ENCODE results near the gene FNIP2. TPM values are rescaled to one million over a fixed set of nuclear protein-coding genes. Genes with fewer than 3 reads are reported as not detected.

FNIP2 gene
- total RNA-seq, 3 donors from 2014 or later = 61.8 to 94.1 (median 73.4) TPM

GRCh38 chr4:158809611-158810486 is 41.0 kb downstream of the FNIP2 start:
- no peak overlapping the region for H3K4me3 ChIP-seq
- ATAC-seq = peak; percentile 78
- intact Hi-C loops (cut with DNase I, micrococcal nuclease) = no loop called here

GRCh38 chr4:158810487-158811215 is 41.8 kb downstream of the FNIP2 start:
- Histone ChIP-seq H3K4me3 (no peak overlapping the region), H3K4me1 (ENCODE audit: low read depth) (peaks cover 52% of the 10 kb centered on the region), H3K9me3 (no peaks in the 10 kb centered on the region), H3K36me3 (ENCODE audit: low read depth) (no peaks in the 10 kb centered on the region)
- DNase-seq = peak; percentile 62 to 68 (median 63)
- ATAC-seq = peak; percentile 86
- TF ChIP-seq CTCF (IDR thresholded peaks at IDR 0.05) = no peak
- intact Hi-C loops (cut with DNase I, micrococcal nuclease) = no loop called here

More at GRCh38 chr4:158809611-158810486, 41.0 kb downstream of the FNIP2 start:
- DNase-seq = peak in 1 of 3 donors; percentile 73
- Histone ChIP-seq H3K36me3 (ENCODE audit: low read depth) (no peaks in the 10 kb centered on the region), H3K4me1 (ENCODE audit: low read depth) (peaks cover 52% of the 10 kb centered on the region), H3K9me3 (no peaks in the 10 kb centered on the region)
- no peak for TF ChIP-seq CTCF (IDR thresholded peaks at IDR 0.05)

GRCh38 chr4:158811216-158811540 is 42.4 kb downstream of the FNIP2 start:
- ATAC-seq (no peak), DNase-seq (no peak)
- TF ChIP-seq CTCF (IDR thresholded peaks at IDR 0.05) = no peak
- H3K4me1 ChIP-seq (ENCODE audit: low read depth) = peaks cover 52% of the 10 kb centered on the region
- H3K4me3 ChIP-seq = no peak overlapping the region
- H3K36me3 ChIP-seq (ENCODE audit: low read depth) = no peaks in the 10 kb centered on the region
- intact Hi-C loops (cut with DNase I, micrococcal nuclease) = no loop called here
- H3K9me3 ChIP-seq = no peaks in the 10 kb centered on the region

GRCh38 chr4:158811704-158812103 is 42.9 kb downstream of the FNIP2 start:
- H3K36me3 ChIP-seq (ENCODE audit: low read depth) = no peaks in the 10 kb centered on the region
- peaks cover 50% of the 10 kb centered on the region for H3K4me1 ChIP-seq (ENCODE audit: low read depth)
- intact Hi-C loops (cut with DNase I, micrococcal nuclease) = no loop called here
- no peak for TF ChIP-seq CTCF (IDR thresholded peaks at IDR 0.05)
- ATAC-seq (peak; percentile 68), DNase-seq (peak in 1 of 3 donors; percentile 57)
- H3K9me3 ChIP-seq = no peaks in the 10 kb centered on the region
- H3K4me3 ChIP-seq = no peak overlapping the region

- no peak overlapping the region for H3K4me3 ChIP-seq
- no peak for DNase-seq
- H3K36me3 ChIP-seq (ENCODE audit: low read depth) = no peaks in the 10 kb centered on the region
- no peaks in the 10 kb centered on the region for H3K9me3 ChIP-seq
- ATAC-seq = no peak
- H3K4me1 ChIP-seq (ENCODE audit: low read depth) = peaks cover 50% of the 10 kb centered on the region
- no peak for TF ChIP-seq CTCF (IDR thresholded peaks at IDR 0.05)
- intact Hi-C loops (cut with DNase I, micrococcal nuclease) = no loop called here
Observed at GRCh38 chr4:158812133-158812532, 43.3 kb downstream of the FNIP2 start.
